ENCODE measurements around the gene EDARADD. TPM values are rescaled to one million over a fixed set of nuclear protein-coding genes. Genes with fewer than 3 reads are reported as not detected.

The EDARADD gene
- total and polyA plus RNA-seq, 2 of the 8 experiments (the other 6 are each of a cell fraction or from before 2014, with no cell fraction given), result 3.4 to 6.1 TPM

DNA sequence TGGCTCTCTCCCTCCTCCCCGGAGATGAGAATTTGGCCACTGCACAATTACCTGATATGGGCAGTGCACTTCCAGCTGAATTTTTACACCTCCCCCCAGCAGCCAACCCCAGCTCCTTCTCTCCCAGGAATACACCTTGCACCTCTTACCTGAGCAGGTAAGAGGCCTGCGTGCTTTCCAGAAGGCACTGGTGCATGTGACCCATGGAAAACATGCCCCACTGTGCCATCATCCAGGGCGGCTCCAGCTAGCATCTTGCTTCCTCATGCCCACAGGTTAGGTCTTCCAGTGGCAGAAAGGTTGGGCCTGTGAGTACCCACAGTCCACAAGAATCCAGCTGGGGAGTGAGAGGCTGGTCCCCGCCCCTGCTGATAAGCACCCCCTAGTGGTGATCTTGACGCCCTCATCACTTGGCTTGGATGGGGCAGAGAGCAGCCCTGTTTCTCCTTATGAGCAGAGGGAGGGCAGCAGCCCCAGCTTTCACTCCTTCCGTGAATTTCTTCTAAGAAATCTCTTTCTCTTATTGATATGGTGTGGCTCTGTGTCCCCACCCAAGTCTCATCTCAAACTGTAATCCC is 57.8 kb downstream of the EDARADD start:
- H2BK20ac ChIP-seq (ENCODE audit: low read length), result no peak overlapping the region
- H3K9ac ChIP-seq (replicated peaks in 1 of 4; ENCODE audit: extremely low read depth in 1 of 4, low read depth in 3 of 4, low read length in 3 of 4), result no peak overlapping the region
- 59% methylated on average over 5 of the region's 6 CpGs; no CpG with 5 or more reads in 1 of the 2 experiments for WGBS, 2 experiments (ENCODE audit: extremely low coverage in 1 of 2, insufficient coverage in 1 of 2, insufficient read length in 1 of 2, insufficient replicate concordance in 2 of 2, low coverage in 1 of 2, low lambda C conversion rate in 2 of 2, missing lambda C conversion rate in 1 of 2)
- no peak overlapping the region for H3K4ac ChIP-seq (replicated peaks; ENCODE audit: insufficient read length, low read depth, low read length)
- H2BK5ac ChIP-seq (ENCODE audit: low read depth, low read length), result no peak overlapping the region
- no peak overlapping the region for H3K56ac ChIP-seq (replicated peaks; ENCODE audit: insufficient read length, low read depth, low read length)
- FAIRE-seq, result no peak
- H3K4me2 ChIP-seq (ENCODE audit: insufficient read depth in 1 of 2, low read depth in 2 of 2, low read length in 2 of 2), result no peak overlapping the region
- no peak overlapping the region for H3K4me3 ChIP-seq (ENCODE audit: extremely low read depth in 1 of 4, insufficient read depth in 2 of 4, low read depth in 3 of 4, low read length in 4 of 4)
- no peak overlapping the region for H4K5ac ChIP-seq (ENCODE audit: insufficient read length, low read depth, low read length)
- no peak overlapping the region for H3K14ac ChIP-seq (ENCODE audit: insufficient read length)
- H3K18ac ChIP-seq (ENCODE audit: extremely low read depth, low read length), result no peak overlapping the region
- H3K79me2 ChIP-seq (ENCODE audit: control insufficient read depth in 1 of 2, insufficient read depth in 2 of 2, low read length in 2 of 2), result no peaks in the 10 kb centered on the region
- H3K27me3 ChIP-seq (replicated peaks in 1 of 4; ENCODE audit: control insufficient read depth in 3 of 4, extremely low read depth in 1 of 4, insufficient read depth in 3 of 4, low read length in 3 of 4), result peaks cover 0 to 1% (median 0%) of the 10 kb centered on the region in 4 experiments; a peak in 1 of 7 replicates
- no peak overlapping the region for H2AFZ ChIP-seq (ENCODE audit: low read length)
- H3K9me3 ChIP-seq (ENCODE audit: insufficient read depth in 2 of 2, low read depth in 1 of 2, low read length in 1 of 2), result no peaks in the 10 kb centered on the region
- no peaks in the 10 kb centered on the region for H3K79me1 ChIP-seq (ENCODE audit: low read depth, low read length)
- TF ChIP-seq BCL11A (IDR thresholded peaks at IDR 0.05; ENCODE audit: low read depth in 2 of 2, low read length in 2 of 2), result no peak
- TF ChIP-seq, protein P1, sequence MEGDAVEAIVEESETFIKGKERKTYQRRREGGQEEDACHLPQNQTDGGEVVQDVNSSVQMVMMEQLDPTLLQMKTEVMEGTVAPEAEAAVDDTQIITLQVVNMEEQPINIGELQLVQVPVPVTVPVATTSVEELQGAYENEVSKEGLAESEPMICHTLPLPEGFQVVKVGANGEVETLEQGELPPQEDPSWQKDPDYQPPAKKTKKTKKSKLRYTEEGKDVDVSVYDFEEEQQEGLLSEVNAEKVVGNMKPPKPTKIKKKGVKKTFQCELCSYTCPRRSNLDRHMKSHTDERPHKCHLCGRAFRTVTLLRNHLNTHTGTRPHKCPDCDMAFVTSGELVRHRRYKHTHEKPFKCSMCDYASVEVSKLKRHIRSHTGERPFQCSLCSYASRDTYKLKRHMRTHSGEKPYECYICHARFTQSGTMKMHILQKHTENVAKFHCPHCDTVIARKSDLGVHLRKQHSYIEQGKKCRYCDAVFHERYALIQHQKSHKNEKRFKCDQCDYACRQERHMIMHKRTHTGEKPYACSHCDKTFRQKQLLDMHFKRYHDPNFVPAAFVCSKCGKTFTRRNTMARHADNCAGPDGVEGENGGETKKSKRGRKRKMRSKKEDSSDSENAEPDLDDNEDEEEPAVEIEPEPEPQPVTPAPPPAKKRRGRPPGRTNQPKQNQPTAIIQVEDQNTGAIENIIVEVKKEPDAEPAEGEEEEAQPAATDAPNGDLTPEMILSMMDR (IDR thresholded peaks at IDR 0.05; ENCODE audit: control extremely low read depth in 1 of 3, insufficient read depth in 1 of 3, low read depth in 1 of 3, low read length in 3 of 3), result peak; percentile 71 to 85 (median 83)
- no peak for TF ChIP-seq TBP (IDR thresholded peaks at IDR 0.05; ENCODE audit: low read depth, low read length)
- TF ChIP-seq RAD21 (IDR thresholded peaks at IDR 0.05 in 1 of 2, conservative IDR thresholded peaks at IDR 0.05 in 1 of 2; ENCODE audit: low read depth in 2 of 2, low read length in 2 of 2), result peak; percentile 58 to 76; a peak in 3 of 4 replicates
- TF ChIP-seq YY1 (IDR thresholded peaks at IDR 0.05; ENCODE audit: low read depth, low read length), result no peak
- no peak for TF ChIP-seq TEAD4 (IDR thresholded peaks at IDR 0.05; ENCODE audit: low read depth, low read length)
- peak; percentile 9; the same call in 1 of the 2 replicates for TF ChIP-seq CREB1 (IDR thresholded peaks at IDR 0.05)
- H2BK12ac ChIP-seq (ENCODE audit: low read depth, low read length), result no peak overlapping the region
- H3K27ac ChIP-seq (ENCODE audit: low read depth, low read length), result no peak overlapping the region
- H4K20me1 ChIP-seq (replicated peaks in 1 of 2; ENCODE audit: control insufficient read depth in 1 of 2, insufficient read depth in 2 of 2, low read length in 2 of 2), result peaks cover 0 to 2% of the 10 kb centered on the region in 2 experiments
- no peak overlapping the region for H2BK120ac ChIP-seq (replicated peaks; ENCODE audit: low read depth, low read length)
- H3K36me3 ChIP-seq (ENCODE audit: control insufficient read depth in 2 of 4, insufficient read depth in 4 of 4, low read length in 3 of 4), result no peaks in the 10 kb centered on the region
- no peak overlapping the region for H4K8ac ChIP-seq (ENCODE audit: extremely low read depth, insufficient read depth, low read length)
- H3K23ac ChIP-seq (ENCODE audit: insufficient read length), result no peak overlapping the region
- peak; percentile 15 to 77 for DNase-seq (ENCODE audit: low read depth in 1 of 2, low spot score in 2 of 2)
- H2BK15ac ChIP-seq (ENCODE audit: low read length), result no peak overlapping the region
- no peak overlapping the region; the same call in 1 of the 2 replicates for H2AK5ac ChIP-seq (ENCODE audit: low read depth, low read length)
- H3K4me1 ChIP-seq (replicated peaks in 1 of 4; ENCODE audit: control insufficient read depth in 3 of 4, insufficient read depth in 4 of 4, low read length in 3 of 4), result no peaks in the 10 kb centered on the region
- H3K23me2 ChIP-seq (ENCODE audit: low read depth, low read length), result no peaks in the 10 kb centered on the region
- H4K91ac ChIP-seq (replicated peaks; ENCODE audit: insufficient read length, low read length), result no peak overlapping the region
- CTCF ChIA-PET (ENCODE audit: partially characterized antibody), result interaction anchor here (0.6 to 3.8 kb wide), 49 partner anchors 10 to 1270 kb away, joined by 3 to 34 read pairs (median 4); partner anchors contain the start of gene EDARADD
- POLR2A ChIA-PET (ENCODE audit: partially characterized antibody), result interaction anchor here (0.7 to 1.2 kb wide), 3 partner anchors 42 to 171 kb away, joined by 3 to 4 read pairs (median 3); no protein-coding TSS in a partner anchor
